Measurements from ENCODE around the gene SQOR. TPM values are rescaled to one million over a fixed set of nuclear protein-coding genes. Genes with fewer than 3 reads are reported as not detected.

SQOR gene
- total RNA-seq, 3 donors from 2014 or later (not counting 1 experiment from before 2014, with no cell fraction given), result 22.8 to 36.5 (median 29.9) TPM

DNA sequence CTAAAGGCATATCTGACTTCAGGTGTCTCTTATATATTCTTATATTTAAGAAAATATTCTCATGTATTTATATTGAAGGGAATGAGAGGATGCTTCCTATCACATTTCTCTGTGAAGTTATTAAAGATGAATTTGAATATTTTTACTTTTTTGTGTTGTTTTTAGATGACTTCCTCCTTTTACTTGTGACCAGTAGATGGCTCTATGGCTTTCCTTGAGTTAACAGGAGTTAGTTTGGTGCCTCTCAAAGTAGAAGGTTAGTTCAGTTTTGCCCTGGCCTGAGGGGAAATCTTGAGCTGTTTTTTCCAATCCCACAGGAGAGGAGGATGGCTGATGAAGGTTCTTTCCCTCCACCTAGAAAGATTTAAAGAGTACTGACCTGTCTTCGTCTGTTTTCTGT, 80.7 kb downstream of the SQOR start:
- Histone ChIP-seq H3K4me1 (ENCODE audit: control insufficient read depth, insufficient read depth, low read length) (no peaks in the 10 kb centered on the region), H3K4me3 (ENCODE audit: low read length) (no peak overlapping the region), H3K9me3 (ENCODE audit: control insufficient read depth, insufficient read depth, low read length) (no peaks in the 10 kb centered on the region), H3K27ac (ENCODE audit: low read length) (no peak overlapping the region), H3K27me3 (ENCODE audit: control insufficient read depth, insufficient read depth, low read length) (peaks cover 7% of the 10 kb centered on the region), H3K36me3 (ENCODE audit: control insufficient read depth, insufficient read depth, low read length) (no peaks in the 10 kb centered on the region)
- Mint-ChIP-seq H3K4me1 (no peaks in the 10 kb centered on the region), H3K27me3 (ENCODE audit: low read depth in 2 of 2) (peaks cover 24 to 37% of the 10 kb centered on the region in 2 donors), H3K4me3 (no peak overlapping the region), H3K9me3 (no peaks in the 10 kb centered on the region), H3K36me3 (no peaks in the 10 kb centered on the region), H3K27ac (no peak overlapping the region)
- TF ChIP-seq, protein P1, sequence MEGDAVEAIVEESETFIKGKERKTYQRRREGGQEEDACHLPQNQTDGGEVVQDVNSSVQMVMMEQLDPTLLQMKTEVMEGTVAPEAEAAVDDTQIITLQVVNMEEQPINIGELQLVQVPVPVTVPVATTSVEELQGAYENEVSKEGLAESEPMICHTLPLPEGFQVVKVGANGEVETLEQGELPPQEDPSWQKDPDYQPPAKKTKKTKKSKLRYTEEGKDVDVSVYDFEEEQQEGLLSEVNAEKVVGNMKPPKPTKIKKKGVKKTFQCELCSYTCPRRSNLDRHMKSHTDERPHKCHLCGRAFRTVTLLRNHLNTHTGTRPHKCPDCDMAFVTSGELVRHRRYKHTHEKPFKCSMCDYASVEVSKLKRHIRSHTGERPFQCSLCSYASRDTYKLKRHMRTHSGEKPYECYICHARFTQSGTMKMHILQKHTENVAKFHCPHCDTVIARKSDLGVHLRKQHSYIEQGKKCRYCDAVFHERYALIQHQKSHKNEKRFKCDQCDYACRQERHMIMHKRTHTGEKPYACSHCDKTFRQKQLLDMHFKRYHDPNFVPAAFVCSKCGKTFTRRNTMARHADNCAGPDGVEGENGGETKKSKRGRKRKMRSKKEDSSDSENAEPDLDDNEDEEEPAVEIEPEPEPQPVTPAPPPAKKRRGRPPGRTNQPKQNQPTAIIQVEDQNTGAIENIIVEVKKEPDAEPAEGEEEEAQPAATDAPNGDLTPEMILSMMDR (IDR thresholded peaks at IDR 0.05), result no peak
- DNase-seq, result no peak
- WGBS (ENCODE audit: insufficient coverage), result no CpG with 5 or more reads among the region's 1 CpG
- ATAC-seq, result no peak
- intact Hi-C loops (cut with micrococcal nuclease), result no loop called here

DNA sequence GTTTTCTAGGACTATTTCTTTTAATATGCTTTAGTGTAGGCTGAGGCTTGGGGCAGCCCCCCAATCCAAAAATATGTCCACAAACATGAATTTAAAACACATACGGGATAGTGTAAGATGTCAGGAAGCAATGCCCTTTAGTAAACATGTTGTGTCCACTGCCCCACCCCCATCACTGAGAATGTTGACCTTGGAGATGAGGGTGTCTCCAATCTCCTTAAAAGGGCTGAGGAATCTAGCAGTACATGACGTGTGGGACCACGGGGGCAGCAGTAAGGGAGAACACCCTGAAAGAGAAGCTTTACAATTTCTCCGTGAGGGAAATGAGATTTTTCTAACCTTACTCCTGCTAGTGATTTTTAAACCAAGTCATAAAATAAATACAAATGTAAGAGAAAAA, 84.7 kb downstream of the SQOR start:
- H3K27ac ChIP-seq (ENCODE audit: low read length), result no peak overlapping the region
- no peak for DNase-seq
- ATAC-seq, result no peak
- H3K36me3 ChIP-seq (ENCODE audit: control insufficient read depth, insufficient read depth, low read length), result no peaks in the 10 kb centered on the region
- TF ChIP-seq, protein P1 (IDR thresholded peaks at IDR 0.05), result no peak
- peaks cover 10% of the 10 kb centered on the region for H3K27me3 ChIP-seq (ENCODE audit: control insufficient read depth, insufficient read depth, low read length)
- Mint-ChIP-seq H3K27me3 (ENCODE audit: low read depth in 2 of 2) (peaks cover 11 to 38% of the 10 kb centered on the region in 2 donors), H3K9me3 (no peaks in the 10 kb centered on the region), H3K4me3 (no peak overlapping the region), H3K36me3 (no peaks in the 10 kb centered on the region), H3K4me1 (no peaks in the 10 kb centered on the region), H3K27ac (no peak overlapping the region)
- H3K4me3 ChIP-seq (ENCODE audit: low read length), result no peak overlapping the region
- 79% methylated on average over 2 of the region's 4 CpGs for WGBS (ENCODE audit: insufficient coverage)
- intact Hi-C loops (cut with micrococcal nuclease), result no loop called here
- no peaks in the 10 kb centered on the region for H3K9me3 ChIP-seq (ENCODE audit: control insufficient read depth, insufficient read depth, low read length)
- H3K4me1 ChIP-seq (ENCODE audit: control insufficient read depth, insufficient read depth, low read length), result no peaks in the 10 kb centered on the region

DNA sequence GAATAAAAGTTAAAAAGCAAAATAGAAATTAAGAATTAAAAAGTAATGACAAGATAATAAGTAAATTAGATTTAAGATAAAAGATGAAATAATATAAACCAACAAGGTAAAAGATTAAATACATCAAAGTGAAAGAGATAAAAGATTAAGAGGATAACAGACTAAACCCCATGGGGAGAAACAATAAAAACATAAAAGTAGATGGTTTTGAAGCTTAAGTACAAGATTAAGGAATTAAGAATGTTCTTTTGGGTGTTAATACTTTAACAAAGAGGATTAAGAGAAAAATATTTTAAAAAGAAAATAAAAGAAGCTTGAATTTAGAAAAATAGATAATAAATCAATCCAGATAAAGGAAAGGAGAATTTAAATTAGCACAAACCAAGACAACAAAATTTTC, 85.4 kb downstream of the SQOR start:
- no peak overlapping the region for H3K27ac ChIP-seq (ENCODE audit: low read length)
- H3K36me3 Mint-ChIP-seq, result no peaks in the 10 kb centered on the region
- no peak overlapping the region for H3K4me3 Mint-ChIP-seq
- DNase-seq (no peak), ATAC-seq (no peak)
- H3K9me3 Mint-ChIP-seq, result no peaks in the 10 kb centered on the region
- no peaks in the 10 kb centered on the region for H3K9me3 ChIP-seq (ENCODE audit: control insufficient read depth, insufficient read depth, low read length)
- H3K4me3 ChIP-seq (ENCODE audit: low read length), result no peak overlapping the region
- no peaks in the 10 kb centered on the region for H3K36me3 ChIP-seq (ENCODE audit: control insufficient read depth, insufficient read depth, low read length)
- TF ChIP-seq, protein P1 (IDR thresholded peaks at IDR 0.05), result no peak
- intact Hi-C loops (cut with micrococcal nuclease), result no loop called here
- no peaks in the 10 kb centered on the region for H3K4me1 ChIP-seq (ENCODE audit: control insufficient read depth, insufficient read depth, low read length)
- H3K27ac Mint-ChIP-seq, result no peak overlapping the region
- H3K27me3 Mint-ChIP-seq (ENCODE audit: low read depth in 2 of 2), result peaks cover 11 to 36% of the 10 kb centered on the region in 2 donors
- peaks cover 10% of the 10 kb centered on the region for H3K27me3 ChIP-seq (ENCODE audit: control insufficient read depth, insufficient read depth, low read length)
- H3K4me1 Mint-ChIP-seq, result no peaks in the 10 kb centered on the region

DNA sequence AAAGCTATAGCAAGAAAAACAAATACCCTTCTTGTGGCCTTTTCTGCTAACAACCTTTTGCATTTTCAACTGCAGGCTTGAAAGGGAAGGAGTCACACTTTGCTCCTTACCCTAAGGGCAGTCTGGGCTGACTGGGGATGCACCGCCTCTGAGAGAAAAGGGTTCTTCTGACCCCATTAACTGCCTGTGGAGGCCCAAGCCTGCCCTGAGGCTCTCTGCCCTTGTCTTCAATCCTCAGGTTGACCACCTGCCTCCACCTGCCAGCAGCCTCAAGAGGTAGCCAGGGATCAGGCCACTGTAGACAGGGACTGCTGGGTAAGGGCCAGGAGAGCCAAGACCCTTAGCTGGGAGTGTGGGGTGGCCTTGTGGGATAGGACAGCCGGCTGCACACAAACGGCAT, 93.8 kb downstream of the SQOR start:
- peaks cover 15 to 53% of the 10 kb centered on the region in 2 donors for H3K27me3 Mint-ChIP-seq (ENCODE audit: low read depth in 2 of 2)

More for the DNA sequence above, 93.8 kb downstream of the SQOR start:
- H3K9me3 ChIP-seq (ENCODE audit: control insufficient read depth, insufficient read depth, low read length), result no peaks in the 10 kb centered on the region
- H3K27me3 ChIP-seq (ENCODE audit: control insufficient read depth, insufficient read depth, low read length), result peaks cover 2% of the 10 kb centered on the region
- H3K4me1 Mint-ChIP-seq, result no peaks in the 10 kb centered on the region
- intact Hi-C loops (cut with micrococcal nuclease), result no loop called here
- 98% methylated on average over 3 of the region's 3 CpGs for WGBS (ENCODE audit: insufficient coverage)
- no peak overlapping the region for H3K27ac Mint-ChIP-seq
- H3K36me3 ChIP-seq (ENCODE audit: control insufficient read depth, insufficient read depth, low read length), result no peaks in the 10 kb centered on the region
- H3K36me3 Mint-ChIP-seq, result no peaks in the 10 kb centered on the region
- TF ChIP-seq, protein P1 (IDR thresholded peaks at IDR 0.05), result no peak
- no peak overlapping the region for H3K27ac ChIP-seq (ENCODE audit: low read length)
- H3K4me1 ChIP-seq (ENCODE audit: control insufficient read depth, insufficient read depth, low read length), result no peaks in the 10 kb centered on the region
- ATAC-seq, result no peak
- H3K4me3 Mint-ChIP-seq, result no peak overlapping the region
- no peak overlapping the region for H3K4me3 ChIP-seq (ENCODE audit: low read length)
- DNase-seq, result no peak
- H3K9me3 Mint-ChIP-seq, result no peaks in the 10 kb centered on the region

Data from natural killer cell (primary cell).